ENCODE results near the gene CFDP1.

The CFDP1 gene

DNA sequence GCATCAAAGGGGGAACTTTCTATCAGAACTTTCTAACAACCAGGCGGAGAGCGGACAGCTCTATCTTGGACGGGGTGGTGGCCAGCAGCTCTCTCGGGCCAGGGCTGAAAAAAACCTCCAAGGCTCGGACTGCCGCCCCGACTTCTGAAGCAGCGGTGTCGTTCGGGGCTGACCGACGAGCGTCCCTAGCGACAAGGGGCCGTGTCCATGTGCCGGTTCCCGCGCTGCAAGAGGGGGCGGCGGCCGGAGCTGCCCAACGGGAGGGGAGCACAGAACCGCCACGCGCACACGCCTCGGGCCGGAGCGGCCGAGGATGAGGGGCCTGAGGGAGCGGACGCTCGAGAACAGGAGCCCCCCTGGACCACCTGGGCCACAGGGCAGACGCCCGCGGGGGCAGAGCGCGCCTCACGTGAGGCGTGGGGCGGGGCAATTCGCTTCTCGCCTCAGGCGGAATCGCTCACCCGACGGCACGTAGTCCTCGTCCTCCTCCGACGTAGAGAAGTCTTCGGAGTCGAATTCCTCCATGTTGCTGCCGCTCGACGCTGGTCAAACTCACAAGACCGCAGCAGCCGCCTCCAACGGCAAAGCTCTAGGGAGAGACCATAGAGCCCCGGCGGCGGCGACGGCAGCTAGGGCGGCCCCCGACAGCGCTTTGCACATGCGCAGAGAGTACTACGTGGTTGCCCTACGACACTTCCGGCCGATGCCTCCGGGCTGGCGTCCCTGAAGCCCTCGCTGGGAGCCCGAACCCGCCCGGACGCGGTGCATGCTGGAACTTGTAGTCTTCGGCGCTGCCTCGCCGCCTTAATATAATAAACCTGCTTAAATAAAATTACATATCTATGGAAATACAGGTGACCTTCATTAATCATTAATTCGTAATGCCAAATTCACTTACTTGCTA lies at the start of gene CFDP1:
Gene CFDP1, minus strand, starts transcription at position 676 of the 904 bp plus-strand sequence. Its CDS starts 151 bp downstream, at position 525.
- peak; percentile 96 for DNase-seq (ENCODE audit: low read depth)

GRCh38 chr16:75482434-75483205 lies 49.3 kb upstream of the CFDP1 start:
- H3K4me3 ChIP-seq (ENCODE audit: low read depth, low read length) = no peak overlapping the region
- no peak for TF ChIP-seq CTCF (IDR thresholded peaks at IDR 0.05; ENCODE audit: insufficient read depth, low read depth, low read length, missing control alignments)
- DNase-seq (ENCODE audit: low read depth) = no peak

More for the DNA sequence above, at the start of gene CFDP1:
- TF ChIP-seq CTCF (IDR thresholded peaks at IDR 0.05; ENCODE audit: insufficient read depth, low read depth, low read length, missing control alignments) = peak; percentile 5
- H3K4me3 ChIP-seq (ENCODE audit: low read depth, low read length) = peak within 1 kb of the TSS; percentile 72

DNA sequence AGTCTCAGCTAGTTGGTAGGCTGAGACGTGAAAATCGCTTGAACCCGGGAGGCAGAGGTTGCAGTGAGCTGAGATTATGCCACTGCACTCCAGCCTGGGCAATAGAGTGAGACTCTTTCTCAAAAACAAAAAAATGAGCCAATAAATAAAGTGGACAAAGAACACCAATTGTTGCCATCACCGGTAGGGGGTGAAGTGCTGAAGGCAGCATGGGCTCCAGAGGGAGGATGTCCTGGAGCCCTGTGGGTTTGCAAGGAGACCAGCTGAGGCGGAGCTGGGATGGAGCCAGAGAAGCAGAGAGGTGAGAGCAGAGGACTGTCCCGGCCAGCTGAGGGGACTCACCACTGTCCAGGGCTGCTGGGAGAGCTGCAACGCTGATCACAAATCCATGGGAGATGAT lies 48.2 kb upstream of the CFDP1 start:
- no peak for TF ChIP-seq CTCF (IDR thresholded peaks at IDR 0.05; ENCODE audit: insufficient read depth, low read depth, low read length, missing control alignments)
- DNase-seq (ENCODE audit: low read depth) = no peak

DNA sequence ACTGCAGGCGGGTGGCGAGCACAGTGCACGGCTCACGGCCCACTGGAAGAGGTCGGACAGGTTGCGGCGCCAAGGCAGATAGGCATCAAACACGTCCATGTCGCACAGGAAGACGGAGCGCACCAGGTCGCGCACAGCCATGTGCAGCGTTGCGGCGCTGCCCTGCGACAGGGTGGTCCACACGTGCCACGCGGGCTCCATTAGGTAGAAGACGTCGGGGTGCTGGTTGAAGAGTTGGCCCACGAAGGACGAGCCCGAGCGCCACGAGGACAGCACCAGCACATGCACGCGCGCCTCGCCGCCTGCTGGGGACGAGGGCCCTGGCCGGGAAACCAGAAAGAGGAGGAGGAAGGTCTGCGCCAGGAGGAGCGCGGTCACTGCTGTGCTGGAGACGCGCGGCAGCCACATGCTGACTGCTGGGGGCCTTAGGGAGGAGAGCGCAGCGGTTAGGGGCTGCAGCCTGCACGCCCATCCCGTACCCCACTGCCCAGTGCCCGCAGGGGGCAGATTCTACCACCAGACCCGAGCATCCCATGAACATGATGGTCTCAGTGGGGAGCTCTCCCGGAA lies 46.2 kb upstream of the CFDP1 start:
- TF ChIP-seq CTCF (IDR thresholded peaks at IDR 0.05; ENCODE audit: insufficient read depth, low read depth, low read length, missing control alignments) = no peak
- no peak overlapping the region for H3K4me3 ChIP-seq (ENCODE audit: low read depth, low read length)
- no peak for DNase-seq (ENCODE audit: low read depth)

More for the DNA sequence above, 48.2 kb upstream of the CFDP1 start:
- H3K4me3 ChIP-seq (ENCODE audit: low read depth, low read length) = no peak overlapping the region

GRCh38 chr16:75478480-75479345 lies 45.4 kb upstream of the CFDP1 start:
- no peak overlapping the region for H3K4me3 ChIP-seq (ENCODE audit: low read depth, low read length)
- no peak for DNase-seq (ENCODE audit: low read depth)
- no peak for TF ChIP-seq CTCF (IDR thresholded peaks at IDR 0.05; ENCODE audit: insufficient read depth, low read depth, low read length, missing control alignments)
